ENCODE results near the gene UBE2D1. TPM values are rescaled to one million over a fixed set of nuclear protein-coding genes. Genes with fewer than 3 reads are reported as not detected.

UBE2D1 gene
- total RNA-seq, 2 experiments from 2014 or later, result 12.7 to 15.3 TPM

DNA sequence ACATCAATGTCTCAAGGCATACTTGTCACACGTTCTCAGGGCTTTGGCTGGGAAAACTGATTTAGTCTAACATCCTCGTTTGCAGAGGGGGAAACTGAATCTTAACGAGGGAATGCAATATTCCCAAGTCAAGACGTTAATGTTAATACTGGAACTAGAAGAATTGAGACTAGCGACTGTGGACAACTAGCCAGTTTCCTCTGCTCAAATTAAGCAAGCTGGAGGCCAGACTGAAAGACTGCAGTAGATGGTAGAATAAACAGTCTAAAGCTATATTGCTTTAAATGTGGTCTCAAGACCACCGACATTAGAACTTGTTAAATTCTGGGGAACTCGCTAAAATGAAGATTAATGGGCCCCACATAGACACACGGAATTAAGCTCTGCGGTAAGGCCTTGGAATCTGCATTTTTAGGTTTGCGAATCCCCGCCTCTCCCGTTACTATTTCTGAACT lies 49.8 kb downstream of the UBE2D1 start:
- H3K9me3 Mint-ChIP-seq (ENCODE audit: low read depth), result no peaks in the 10 kb centered on the region
- no peak for ATAC-seq
- H3K4me3 Mint-ChIP-seq, result peak overlapping the region; percentile 100
- H3K4me1 Mint-ChIP-seq, result peaks cover 39% of the 10 kb centered on the region
- intact Hi-C loops (cut with DNase I, micrococcal nuclease), result loop anchor here in 1 of 2 experiments (2.0 kb wide), 1 partner anchor 208 kb away; no protein-coding TSS in a partner anchor
- H3K36me3 Mint-ChIP-seq (ENCODE audit: low read depth), result peaks cover 31% of the 10 kb centered on the region
- no peak for DNase-seq
- no peaks in the 10 kb centered on the region for H3K27me3 Mint-ChIP-seq
- ChIA-PET CTCF (interaction anchor here (0.7 to 2.6 kb wide), 22 partner anchors 9 to 207 kb away, joined by 3 to 14 read pairs (median 4); partner anchors contain the start of genes CISD1, IPMK and UBE2D1), POLR2A (interaction anchor here (0.7 to 1.0 kb wide), 2 partner anchors 51 to 116 kb away, joined by 3 read pairs; partner anchors contain the start of genes CISD1 and IPMK)
- peak overlapping the region; percentile 83 for H3K27ac Mint-ChIP-seq

GRCh38 chr10:58384999-58385783 lies 50.4 kb downstream of the UBE2D1 start, which contains the start of gene TFAM:
Gene TFAM (plus strand): TSS chr10:58385410. CDS start chr10:58385548, 138 bp downstream.
- peaks cover 35% of the 10 kb centered on the region for H3K36me3 Mint-ChIP-seq (ENCODE audit: low read depth)
- peak within 1 kb of the TSS; percentile 100 for H3K4me3 Mint-ChIP-seq
- DNase-seq (peak; percentile 98), ATAC-seq (peak; percentile 91)
- CTCF ChIA-PET, result interaction anchor here (0.7 to 2.6 kb wide), 22 partner anchors 8 to 207 kb away, joined by 3 to 14 read pairs (median 4); partner anchors contain the start of genes CISD1, IPMK and UBE2D1
- H3K4me1 Mint-ChIP-seq, result peaks cover 44% of the 10 kb centered on the region
- H3K27ac Mint-ChIP-seq, result peak within 1 kb of the TSS; percentile 97
- H3K27me3 Mint-ChIP-seq, result no peaks in the 10 kb centered on the region
- POLR2A ChIA-PET, result interaction anchor here (0.7 to 1.0 kb wide), 2 partner anchors 52 to 117 kb away, joined by 3 read pairs; partner anchors contain the start of genes CISD1 and IPMK
- no peaks in the 10 kb centered on the region for H3K9me3 Mint-ChIP-seq (ENCODE audit: low read depth)
- intact Hi-C loops (cut with DNase I, micrococcal nuclease), result loop anchor here (1.0 to 5.0 kb wide), 7 partner anchors 50 to 1522 kb away; partner anchors contain the start of genes CISD1 (in 2 of the 2), UBE2D1 (in 2 of the 2) and CCDC6 (in 1 of the 2)

DNA sequence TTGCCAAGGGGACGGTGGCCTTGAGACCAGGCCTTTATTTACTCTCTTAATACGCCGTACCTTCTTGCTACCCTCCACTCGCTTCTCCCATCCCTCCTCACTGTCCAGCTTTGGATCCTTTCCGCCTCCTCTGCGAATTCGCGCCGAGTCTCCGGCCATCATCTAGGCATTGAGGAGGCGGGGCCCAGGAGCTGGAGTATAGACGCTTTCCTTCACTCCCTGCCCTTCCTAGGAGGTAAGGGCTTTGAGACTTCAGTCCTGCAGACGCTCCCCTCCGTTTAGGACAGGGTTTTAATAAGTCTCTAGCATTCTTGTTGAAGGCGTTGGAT lies 50.9 kb downstream of the UBE2D1 start:
- ChIA-PET POLR2A (interaction anchor here (1.0 kb wide), 1 partner anchor 117 kb away, joined by 3 read pairs; the partner anchor contains the start of genes CISD1 and IPMK), CTCF (interaction anchor here (0.7 to 2.6 kb wide), 15 partner anchors 10 to 208 kb away, joined by 3 to 14 read pairs (median 5); partner anchors contain the start of genes CISD1, IPMK and UBE2D1)
- H3K27ac Mint-ChIP-seq, result peak overlapping the region; percentile 97
- peaks cover 36% of the 10 kb centered on the region for H3K36me3 Mint-ChIP-seq (ENCODE audit: low read depth)
- H3K4me3 Mint-ChIP-seq, result peak overlapping the region; percentile 100
- peak; percentile 43 for DNase-seq
- no peaks in the 10 kb centered on the region for H3K9me3 Mint-ChIP-seq (ENCODE audit: low read depth)
- intact Hi-C loops (cut with DNase I, micrococcal nuclease), result loop anchor here (1.0 to 5.0 kb wide), 7 partner anchors 50 to 1522 kb away; partner anchors contain the start of genes CISD1 (in 2 of the 2), UBE2D1 (in 2 of the 2) and CCDC6 (in 1 of the 2)
- peaks cover 44% of the 10 kb centered on the region for H3K4me1 Mint-ChIP-seq
- no peaks in the 10 kb centered on the region for H3K27me3 Mint-ChIP-seq
- peak; percentile 15 for ATAC-seq

DNA sequence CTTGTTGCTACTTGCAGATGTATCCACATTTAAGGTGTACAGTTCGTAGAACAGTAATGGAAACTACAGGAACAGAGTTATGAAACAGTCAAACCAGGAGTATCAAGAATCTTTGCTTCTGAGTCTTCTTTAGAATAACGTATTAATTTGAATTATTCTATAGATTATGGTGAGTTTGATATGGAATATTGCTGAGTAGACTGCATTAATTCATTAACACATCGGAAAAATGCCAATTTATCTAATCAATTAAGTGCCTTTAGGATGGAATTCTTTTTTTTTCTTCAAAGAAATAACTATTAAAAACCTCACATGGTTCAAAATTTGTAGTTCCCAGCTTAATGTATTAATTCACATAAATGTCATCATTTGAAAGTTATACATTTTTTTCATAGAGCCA lies 54.2 kb downstream of the UBE2D1 start:
- no peaks in the 10 kb centered on the region for H3K9me3 Mint-ChIP-seq (ENCODE audit: low read depth)
- H3K4me1 Mint-ChIP-seq, result peaks cover 43% of the 10 kb centered on the region
- peaks cover 51% of the 10 kb centered on the region for H3K36me3 Mint-ChIP-seq (ENCODE audit: low read depth)
- H3K27me3 Mint-ChIP-seq, result no peaks in the 10 kb centered on the region
- DNase-seq (no peak), ATAC-seq (no peak)
- no peak overlapping the region for H3K27ac Mint-ChIP-seq
- intact Hi-C loops (cut with DNase I, micrococcal nuclease), result loop anchor here (5.0 kb wide), 2 partner anchors 212 to 1518 kb away; partner anchors contain the start of gene CCDC6 (in 1 of the 2)
- no peak overlapping the region for H3K4me3 Mint-ChIP-seq
- ChIA-PET CTCF (no interaction called here), POLR2A (no interaction called here)

- no peak overlapping the region for H3K4me3 Mint-ChIP-seq
- DNase-seq, result no peak
- peaks cover 56% of the 10 kb centered on the region for H3K36me3 Mint-ChIP-seq (ENCODE audit: low read depth)
- ChIA-PET POLR2A (no interaction called here), CTCF (interaction anchor here (1.6 kb wide), 1 partner anchor 9 kb away, joined by 5 read pairs; no protein-coding TSS in a partner anchor)
- no peaks in the 10 kb centered on the region for H3K9me3 Mint-ChIP-seq (ENCODE audit: low read depth)
- intact Hi-C loops (cut with DNase I, micrococcal nuclease), result no loop called here
- ATAC-seq, result no peak
- H3K4me1 Mint-ChIP-seq, result peaks cover 25% of the 10 kb centered on the region
- no peak overlapping the region for H3K27ac Mint-ChIP-seq
- no peaks in the 10 kb centered on the region for H3K27me3 Mint-ChIP-seq
Observed at GRCh38 chr10:58393317-58393716, 58.5 kb downstream of the UBE2D1 start.

- POLR2A ChIA-PET, result no interaction called here
- CTCF ChIA-PET, result interaction anchor here (1.0 to 1.8 kb wide), 3 partner anchors 9 to 89 kb away, joined by 3 to 11 read pairs (median 5); partner anchors contain the start of gene TFAM
- Mint-ChIP-seq H3K27me3 (no peaks in the 10 kb centered on the region), H3K9me3 (ENCODE audit: low read depth) (no peaks in the 10 kb centered on the region), H3K4me1 (peaks cover 16% of the 10 kb centered on the region), H3K27ac (no peak overlapping the region), H3K4me3 (no peak overlapping the region), H3K36me3 (ENCODE audit: low read depth) (peaks cover 47% of the 10 kb centered on the region)
- intact Hi-C loops (cut with DNase I, micrococcal nuclease), result no loop called here
- DNase-seq, result no peak
- ATAC-seq, result no peak
Observed at GRCh38 chr10:58394471-58394870, 59.7 kb downstream of the UBE2D1 start.

DNA sequence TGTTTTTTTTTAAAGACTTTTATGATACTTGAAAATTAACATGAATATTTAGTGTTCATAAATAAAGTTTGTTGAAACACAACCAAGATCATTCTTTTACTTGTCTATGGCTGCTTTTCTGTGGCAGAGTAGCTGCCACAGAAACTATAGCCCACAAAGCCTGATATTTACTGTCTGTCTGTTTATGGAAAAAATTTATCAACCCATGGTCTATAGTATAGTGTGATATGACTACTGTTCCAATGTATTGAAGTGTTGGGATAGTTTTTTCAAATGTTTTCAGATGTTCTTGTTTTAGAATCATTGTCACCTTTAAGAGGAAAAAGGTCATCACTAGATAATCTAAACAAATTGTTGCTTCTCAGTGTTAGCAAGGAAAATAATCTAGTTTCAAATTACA lies 61.3 kb downstream of the UBE2D1 start:
- Mint-ChIP-seq H3K27ac (no peak overlapping the region), H3K27me3 (no peaks in the 10 kb centered on the region), H3K4me1 (peaks cover 9% of the 10 kb centered on the region), H3K36me3 (ENCODE audit: low read depth) (peaks cover 41% of the 10 kb centered on the region), H3K9me3 (ENCODE audit: low read depth) (no peaks in the 10 kb centered on the region), H3K4me3 (no peak overlapping the region)
- intact Hi-C loops (cut with DNase I, micrococcal nuclease), result no loop called here
- ChIA-PET CTCF (interaction anchor here (1.8 kb wide), 1 partner anchor 10 kb away, joined by 11 read pairs; the partner anchor contains the start of gene TFAM), POLR2A (no interaction called here)
- DNase-seq (no peak), ATAC-seq (no peak)

- Mint-ChIP-seq H3K27me3 (no peaks in the 10 kb centered on the region), H3K4me3 (no peak overlapping the region), H3K36me3 (ENCODE audit: low read depth) (peaks cover 35% of the 10 kb centered on the region), H3K27ac (no peak overlapping the region), H3K4me1 (peaks cover 2% of the 10 kb centered on the region), H3K9me3 (ENCODE audit: low read depth) (no peaks in the 10 kb centered on the region)
- ATAC-seq (no peak), DNase-seq (no peak)
- ChIA-PET CTCF (interaction anchor here (1.3 kb wide), 1 partner anchor 98 kb away, joined by 4 read pairs; no protein-coding TSS in a partner anchor), POLR2A (no interaction called here)
- intact Hi-C loops (cut with DNase I, micrococcal nuclease), result no loop called here
Observed at GRCh38 chr10:58397830-58398229, 63.0 kb downstream of the UBE2D1 start.

GRCh38 chr10:58399410-58399809 lies 64.6 kb downstream of the UBE2D1 start:
- H3K36me3 Mint-ChIP-seq (ENCODE audit: low read depth), result peaks cover 28% of the 10 kb centered on the region
- ATAC-seq, result no peak

GRCh38 chr10:58400609-58401008 lies 65.8 kb downstream of the UBE2D1 start:
- DNase-seq (no peak), ATAC-seq (no peak)
- H3K27ac Mint-ChIP-seq, result no peak overlapping the region
- ChIA-PET CTCF (no interaction called here), POLR2A (no interaction called here)
- H3K27me3 Mint-ChIP-seq, result no peaks in the 10 kb centered on the region
- no peaks in the 10 kb centered on the region for H3K9me3 Mint-ChIP-seq (ENCODE audit: low read depth)
- H3K4me3 Mint-ChIP-seq, result no peak overlapping the region
- no peaks in the 10 kb centered on the region for H3K4me1 Mint-ChIP-seq
- intact Hi-C loops (cut with DNase I, micrococcal nuclease), result no loop called here
- H3K36me3 Mint-ChIP-seq (ENCODE audit: low read depth), result peaks cover 21% of the 10 kb centered on the region

More at GRCh38 chr10:58399410-58399809, 64.6 kb downstream of the UBE2D1 start:
- Mint-ChIP-seq H3K4me1 (no peaks in the 10 kb centered on the region), H3K27me3 (no peaks in the 10 kb centered on the region), H3K27ac (no peak overlapping the region), H3K4me3 (no peak overlapping the region), H3K9me3 (ENCODE audit: low read depth) (no peaks in the 10 kb centered on the region)
- ChIA-PET POLR2A (no interaction called here), CTCF (interaction anchor here (1.0 kb wide), 2 partner anchors 15 to 21 kb away, joined by 3 read pairs; partner anchors contain the start of gene TFAM)
- no peak for DNase-seq
- intact Hi-C loops (cut with DNase I, micrococcal nuclease), result no loop called here

DNA sequence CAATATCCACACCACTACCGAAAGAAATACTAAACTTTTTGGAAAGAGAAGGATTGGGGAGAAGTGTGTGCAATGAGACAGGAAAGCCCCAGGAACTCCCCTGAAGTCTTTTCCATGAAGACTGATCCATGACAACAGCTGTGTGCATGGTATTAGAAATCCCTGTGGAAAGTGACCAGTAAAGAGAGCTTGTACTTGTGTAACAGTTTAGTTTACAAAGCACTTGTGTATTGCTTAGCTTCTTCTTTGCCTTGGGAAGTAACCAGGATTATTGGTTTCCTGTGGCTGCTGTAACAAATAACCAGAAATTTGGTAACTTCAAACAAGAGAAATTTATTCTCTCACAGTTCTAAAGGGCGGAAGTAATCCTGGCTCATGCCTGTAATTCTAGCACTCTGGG lies 69.2 kb downstream of the UBE2D1 start:
- intact Hi-C loops (cut with DNase I, micrococcal nuclease), result no loop called here
- no peak for DNase-seq
- no peak overlapping the region for H3K27ac Mint-ChIP-seq
- peaks cover 5% of the 10 kb centered on the region for H3K36me3 Mint-ChIP-seq (ENCODE audit: low read depth)
- ChIA-PET CTCF (no interaction called here), POLR2A (interaction anchor here (0.5 kb wide), 1 partner anchor 13 kb away, joined by 3 read pairs; no protein-coding TSS in a partner anchor)
- no peak overlapping the region for H3K4me3 Mint-ChIP-seq
- ATAC-seq, result no peak
- no peaks in the 10 kb centered on the region for H3K4me1 Mint-ChIP-seq
- H3K9me3 Mint-ChIP-seq (ENCODE audit: low read depth), result no peaks in the 10 kb centered on the region
- no peaks in the 10 kb centered on the region for H3K27me3 Mint-ChIP-seq

Measured in activated CD4-positive, alpha-beta T cell treated with anti-CD3 and anti-CD28 coated beads for 36 hours (primary cell).